H9 (cell line): Measurements from ENCODE around the gene RABL6. TPM values are rescaled to one million over a fixed set of nuclear protein-coding genes. Genes with fewer than 3 reads are reported as not detected.

Experiments used
- DNase-seq: peaks from one replicate; pipeline ENCODE4 v3.0.0-alpha.2; 2017
- H2AFZ ChIP-seq: one replicate; pipeline ENCODE4 v1.6.1; 2013; ENCODE audit warnings: mild to moderate bottlenecking, low read length, control low read depth, moderate library complexity
- H2AK5ac ChIP-seq: 2 replicates; pipeline ENCODE4 v1.6.1; 2013; ENCODE audit warnings: low read length, control low read depth, mixed read lengths; ENCODE audit not compliant: insufficient read length
- H2BK120ac ChIP-seq: one replicate; pipeline ENCODE4 v1.6.1; 2013; ENCODE audit warnings: low read depth, mild to moderate bottlenecking, low read length, control low read depth, inconsistent platforms; ENCODE audit not compliant: poor library complexity, severe bottlenecking
- H2BK12ac ChIP-seq: 2 replicates; pipeline ENCODE4 v1.6.1; 2013; ENCODE audit warnings: low read length, control low read depth, mixed read lengths, low read depth; ENCODE audit not compliant: insufficient read length
- H2BK15ac ChIP-seq: 2 replicates; pipeline ENCODE4 v1.6.1; 2013; ENCODE audit warnings: low read depth, low read length, control low read depth
- H2BK20ac ChIP-seq: one replicate; pipeline ENCODE4 v1.6.1; 2013; ENCODE audit warnings: low read depth, mild to moderate bottlenecking, low read length, control low read depth, inconsistent platforms; ENCODE audit not compliant: poor library complexity, severe bottlenecking
- H2BK5ac ChIP-seq: 2 replicates; pipeline ENCODE4 v1.6.1; 2013; ENCODE audit warnings: low read length, control low read depth, mixed read lengths; ENCODE audit not compliant: insufficient read length
- H3K14ac ChIP-seq: 2 replicates; pipeline ENCODE4 v1.6.1; 2013; ENCODE audit warnings: low read length, control low read depth; ENCODE audit not compliant: insufficient read depth
- H3K18ac ChIP-seq: 2 replicates; pipeline ENCODE4 v1.6.1; 2013; ENCODE audit warnings: low read depth, mild to moderate bottlenecking, mixed read lengths, low read length, control low read depth; ENCODE audit not compliant: insufficient read length
- H3K23ac ChIP-seq: 2 replicates; pipeline ENCODE4 v1.6.1; 2013; ENCODE audit warnings: low read length, control low read depth, mixed read lengths, low read depth; ENCODE audit not compliant: insufficient read length
- H3K23me2 ChIP-seq: 2 replicates; pipeline ENCODE4 v1.6.1; 2013; ENCODE audit warnings: low read depth, mild to moderate bottlenecking, mixed read lengths, low read length, control low read depth; ENCODE audit not compliant: insufficient read length, poor library complexity, severe bottlenecking
- H3K27ac ChIP-seq: 2 replicates; pipeline ENCODE4 v1.5.1; 2013; ENCODE audit warnings: low read length, control low read depth, mixed read lengths, low read depth; ENCODE audit not compliant: insufficient read length
- H3K27me3 ChIP-seq: 2 replicates; pipeline ENCODE4 v1.6.1; 2013; ENCODE audit warnings: low read length, control low read depth, inconsistent platforms; ENCODE audit not compliant: insufficient read depth
- H3K4ac ChIP-seq: 2 replicates; pipeline ENCODE4 v1.6.1; 2013; ENCODE audit warnings: low read depth, mild to moderate bottlenecking, control low read depth, inconsistent platforms, low read length, moderate library complexity
- H3K4me1 ChIP-seq: 2 replicates; pipeline ENCODE4 v1.6.1; 2013; ENCODE audit warnings: low read length, control low read depth, inconsistent platforms; ENCODE audit not compliant: insufficient read depth
- H3K4me2 ChIP-seq: 2 replicates; pipeline ENCODE4 v1.6.1; 2013; ENCODE audit warnings: low read length, control low read depth, mixed read lengths; ENCODE audit not compliant: insufficient read length, insufficient read depth
- H3K56ac ChIP-seq: 2 replicates; pipeline ENCODE4 v1.6.1; 2013; ENCODE audit warnings: low read depth, mild to moderate bottlenecking, mixed read lengths, low read length, control low read depth; ENCODE audit not compliant: insufficient read length
- H3K79me1 ChIP-seq: 2 replicates; pipeline ENCODE4 v1.6.1; 2013; ENCODE audit warnings: low read depth, mild to moderate bottlenecking, moderate library complexity, low read length, control low read depth, inconsistent platforms; ENCODE audit not compliant: insufficient read depth, poor library complexity, severe bottlenecking
- H3K79me2 ChIP-seq: 2 replicates; pipeline ENCODE4 v1.6.1; 2013; ENCODE audit warnings: low read length, control low read depth, inconsistent platforms; ENCODE audit not compliant: insufficient read depth
- H3K9ac ChIP-seq: 2 replicates; pipeline ENCODE4 v1.6.1; 2013; ENCODE audit warnings: low read length, control low read depth, mixed read lengths; ENCODE audit not compliant: insufficient read length; ENCODE audit errors: extremely low read depth
- H3K9me3 ChIP-seq: one replicate; pipeline ENCODE4 v1.6.1; 2013; ENCODE audit warnings: low read depth, low read length, inconsistent platforms; ENCODE audit not compliant: control insufficient read depth
- H3T11ph ChIP-seq: one replicate; pipeline ENCODE4 v1.6.1; 2013; ENCODE audit warnings: mild to moderate bottlenecking, low read length, control low read depth, inconsistent platforms
- H4K20me1 ChIP-seq: one replicate; pipeline ENCODE4 v1.6.1; 2013; ENCODE audit not compliant: control insufficient read depth, insufficient read length, insufficient read depth
- H4K5ac ChIP-seq: 2 replicates; pipeline ENCODE4 v1.6.1; 2013; ENCODE audit warnings: low read depth, mild to moderate bottlenecking, mixed read lengths, low read length, control low read depth; ENCODE audit not compliant: insufficient read length
- H4K8ac ChIP-seq: replicated peaks from 2 replicates; pipeline ENCODE4 v1.6.1; 2013; ENCODE audit warnings: low read length, control low read depth, mixed read lengths, low read depth; ENCODE audit not compliant: insufficient read length
- H4K91ac ChIP-seq: 2 replicates; pipeline ENCODE4 v1.6.1; 2013; ENCODE audit warnings: low read depth, mild to moderate bottlenecking, moderate library complexity, mixed read lengths, low read length, control low read depth; ENCODE audit not compliant: insufficient read length
- H3K27ac Mint-ChIP-seq, 3 experiments: 2 replicates in 2 of 3; 3 replicates in 1 of 3; pipeline ENCODE4 v1.8.0; 2020 to 2021; ENCODE audit warnings: mixed read lengths in 3 of 3, mild to moderate bottlenecking in 1 of 3, moderate library complexity in 1 of 3
- H3K27me3 Mint-ChIP-seq: 2 replicates; pipeline ENCODE4 v1.8.0; 2021; ENCODE audit warnings: low read depth, mild to moderate bottlenecking, moderate library complexity, mixed read lengths
- H3K36me3 Mint-ChIP-seq, 3 experiments: 2 replicates in 2 of 3; 3 replicates in 1 of 3; pipeline ENCODE4 v1.8.0; 2020 to 2021; ENCODE audit warnings: low read depth in 3 of 3, mixed read lengths in 3 of 3; ENCODE audit not compliant: insufficient read depth in 1 of 3
- H3K4me1 Mint-ChIP-seq, 2 experiments: 2 replicates each; pipeline ENCODE4 v1.8.0; 2020; ENCODE audit warnings: mixed read lengths in 2 of 2
- H3K4me3 Mint-ChIP-seq, 2 experiments: 2 replicates in 1 of 2; 3 replicates in 1 of 2; pipeline ENCODE4 v1.8.0; 2020 to 2021; ENCODE audit warnings: mild to moderate bottlenecking in 2 of 2, mixed read lengths in 2 of 2, moderate library complexity in 1 of 2
- H3K9me3 Mint-ChIP-seq, 2 experiments: 2 replicates in 1 of 2; 3 replicates in 1 of 2; pipeline ENCODE4 v1.8.0; 2020; ENCODE audit warnings: mild to moderate bottlenecking in 2 of 2, mixed read lengths in 2 of 2, moderate library complexity in 1 of 2
- CTCF ChIP-seq: fragments of 200-600 bp; sonication (generic); conservative IDR thresholded peaks from 3 replicates; pipeline ENCODE4 v1.8.0; 2021; ENCODE audit warnings: antibody characterized with exemption, mild to moderate bottlenecking
- WGBS: extraction: QIAGEN DNeasy Blood & Tissue Kit; methylation state at CpG from one replicate; pipeline ENCODE4 v1.1.7; 2013; ENCODE audit warnings: missing lambda C conversion rate, low lambda C conversion rate, mixed read lengths; ENCODE audit not compliant: insufficient read length; ENCODE audit errors: extremely low coverage; 5-methylcytosine and 5-hydroxymethylcytosine counted together
- total RNA-seq: library from RNA; stranded (reverse); gene quantifications from 2 replicates; pipeline ENCODE4 v1.2.1, GENCODE V29; 2021

RABL6 gene
- total RNA-seq, 1 experiment from 2014 or later = 108 TPM

- no peak overlapping the region for H3K4ac ChIP-seq
- H3K9ac ChIP-seq = no peak overlapping the region
- Mint-ChIP-seq H3K36me3 (peaks cover 7 to 12% (median 11%) of the 10 kb centered on the region in 3 experiments), H3K9me3 (peaks cover 24 to 26% of the 10 kb centered on the region in 2 experiments), H3K27ac (no peak overlapping the region; a peak in 1 of 7 replicates), H3K27me3 (peaks cover 48% of the 10 kb centered on the region), H3K4me1 (peaks cover 3% of the 10 kb centered on the region in 2 experiments), H3K4me3 (no peak overlapping the region)
- no CpG with 5 or more reads among the region's 6 CpGs for WGBS
- no peaks in the 10 kb centered on the region for H3K79me1 ChIP-seq
- H3K27me3 ChIP-seq = no peaks in the 10 kb centered on the region; the same call in 1 of the 2 replicates
- no peak overlapping the region for H4K5ac ChIP-seq
- no peaks in the 10 kb centered on the region for H4K20me1 ChIP-seq
- H4K91ac ChIP-seq = no peak overlapping the region
- H2AK5ac ChIP-seq = no peak overlapping the region
- no peak overlapping the region for H3K4me2 ChIP-seq
- no peak overlapping the region for H4K8ac ChIP-seq
- no peaks in the 10 kb centered on the region for H3K4me1 ChIP-seq
- H3K9me3 ChIP-seq = no peaks in the 10 kb centered on the region
- no peak overlapping the region for H2BK5ac ChIP-seq
- DNase-seq = no peak
- H3K23ac ChIP-seq = no peak overlapping the region
- H3K79me2 ChIP-seq = no peaks in the 10 kb centered on the region
- H3K14ac ChIP-seq = no peak overlapping the region
- H3K27ac ChIP-seq = no peak overlapping the region
- H2BK15ac ChIP-seq = no peak overlapping the region
- no peak overlapping the region for H3T11ph ChIP-seq
- no peaks in the 10 kb centered on the region for H3K23me2 ChIP-seq
- no peak overlapping the region for H2AFZ ChIP-seq
- no peak overlapping the region for H3K18ac ChIP-seq
- no peak overlapping the region for H2BK20ac ChIP-seq
- no peak for TF ChIP-seq CTCF
- no peak overlapping the region for H3K56ac ChIP-seq
- H2BK120ac ChIP-seq = no peak overlapping the region
- H2BK12ac ChIP-seq = no peak overlapping the region
These were observed 32.6 kb upstream of the RABL6 start for GRCh38 chr9:136775191-136775590.
